SH-SY5Y (cell line): ENCODE measurements around the gene MED23.

Experiments used
- GATA2 ChIP-seq: IDR thresholded peaks from 2 replicates; pipeline ENCODE4 v1.6.1; 2011; ENCODE audit warnings: mild to moderate bottlenecking, low read depth, low read length
- GATA3 ChIP-seq: IDR thresholded peaks from 2 replicates; pipeline ENCODE4 v1.6.1; 2011; ENCODE audit warnings: low read depth, mild to moderate bottlenecking, low read length, moderate library complexity

DNA sequence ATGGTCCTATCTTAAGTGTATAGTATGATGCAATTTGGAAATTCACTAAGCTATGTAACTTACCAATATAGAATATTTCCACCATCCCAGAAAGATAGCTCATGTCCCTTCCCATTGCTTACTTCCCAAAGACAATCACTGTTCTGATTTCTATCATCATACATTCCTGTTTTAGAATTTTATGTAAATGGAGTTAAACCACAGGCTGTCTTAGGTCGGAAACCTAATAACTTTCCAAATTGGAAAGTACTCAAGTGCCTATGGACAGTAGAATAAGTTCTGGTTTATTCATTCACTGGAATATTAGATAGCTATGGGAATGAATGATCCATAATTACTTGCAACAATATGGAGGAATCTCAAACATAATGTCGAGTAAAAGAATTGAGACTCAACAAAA lies 29.2 kb upstream of the MED23 start:
- no peak for TF ChIP-seq GATA3
- TF ChIP-seq GATA2 = no peak
